Pulmonary artery endothelial cell (primary cell): Measurements from ENCODE around the gene ARHGEF19. TPM values are rescaled to one million over a fixed set of nuclear protein-coding genes. Genes with fewer than 3 reads are reported as not detected.
A peak's percentile ranks its signal among the peaks of the same experiment; 100 is the strongest.
"Not testable (repeated sequence)": the region's sequence is repeated elsewhere in the genome, so short reads cannot be mapped to it uniquely, and the experiment has no call there.

ENCODE experiments used
- DNase-seq: peaks from one replicate; pipeline ENCODE4 v3.0.0-alpha.2; 2011; ENCODE audit warnings: low read depth, low spot score
- total RNA-seq: library from RNA; depleted of rRNA; stranded (reverse); fragments of >200 nt; gene quantifications from 2 replicates; pipeline ENCODE4 v1.2.3, GENCODE V29; 2014

The ARHGEF19 gene
- total RNA-seq, 1 donor from 2014 or later, result 4.0 TPM

GRCh38 chr1:16205334-16205671 is 7.1 kb downstream of the ARHGEF19 start:
- no peak for DNase-seq

GRCh38 chr1:16204634-16205333 is 7.7 kb downstream of the ARHGEF19 start:
- DNase-seq, result no peak

- no peak for DNase-seq
Measured at GRCh38 chr1:16204216-16204615, 8.2 kb downstream of the ARHGEF19 start.

GRCh38 chr1:16203550-16203949 is 8.9 kb downstream of the ARHGEF19 start:
- DNase-seq, result no peak

- DNase-seq, result no peak
Measured at GRCh38 chr1:16202281-16203210, 9.9 kb downstream of the ARHGEF19 start.

- no peak for DNase-seq
Measured at GRCh38 chr1:16199700-16200099, 12.8 kb downstream of the ARHGEF19 start.

GRCh38 chr1:16199157-16199501 is 13.3 kb downstream of the ARHGEF19 start:
- no peak for DNase-seq

- DNase-seq, result no peak
Measured at GRCh38 chr1:16198444-16199156, 13.9 kb downstream of the ARHGEF19 start.

GRCh38 chr1:16196874-16197273 is 15.6 kb downstream of the ARHGEF19 start:
- DNase-seq, result no peak

GRCh38 chr1:16196139-16196538 is 16.3 kb downstream of the ARHGEF19 start:
- not testable (repeated sequence) for DNase-seq

GRCh38 chr1:16195518-16195905 is 16.9 kb downstream of the ARHGEF19 start:
- no peak for DNase-seq

GRCh38 chr1:16191916-16192546 is 20.4 kb downstream of the ARHGEF19 start:
- DNase-seq, result no peak

GRCh38 chr1:16191309-16191708 is 21.1 kb downstream of the ARHGEF19 start:
- DNase-seq, result no peak

- DNase-seq, result no peak
Measured at GRCh38 chr1:16189921-16190621, 22.4 kb downstream of the ARHGEF19 start.

- DNase-seq, result no peak
Measured at GRCh38 chr1:16189003-16189402, 23.4 kb downstream of the ARHGEF19 start.

GRCh38 chr1:16187748-16188401 is 24.6 kb downstream of the ARHGEF19 start:
- peak; percentile 35 for DNase-seq

- no peak for DNase-seq
Measured at GRCh38 chr1:16186655-16187235, 25.7 kb downstream of the ARHGEF19 start.

- DNase-seq, result no peak
Measured at GRCh38 chr1:16184557-16185303, 27.7 kb downstream of the ARHGEF19 start.

- no peak for DNase-seq
Measured at GRCh38 chr1:16183765-16184556, 28.5 kb downstream of the ARHGEF19 start.
